Immature natural killer cell (primary cell): ENCODE results near the gene RPP25L. TPM values are rescaled to one million over a fixed set of nuclear protein-coding genes. Genes with fewer than 3 reads are reported as not detected.

Experiments used
- DNase-seq, 3 donors: peaks; one replicate each; pipeline ENCODE4 v3.0.0; 2022; ENCODE audit warnings: mixed read lengths in 1 of 3
- H3K27ac Mint-ChIP-seq, 6 donors: one replicate each; pipeline ENCODE4 v1.8.0; 2020; ENCODE audit warnings: mixed read lengths in 6 of 6, mild to moderate bottlenecking in 5 of 6, inconsistent platforms in 4 of 6, moderate library complexity in 3 of 6
- H3K27me3 Mint-ChIP-seq, 3 donors: one replicate each; pipeline ENCODE4 v1.8.0; 2020 to 2021; ENCODE audit warnings: low read depth in 3 of 3, mild to moderate bottlenecking in 3 of 3, mixed read lengths in 3 of 3, moderate library complexity in 3 of 3, inconsistent platforms in 1 of 3
- H3K36me3 Mint-ChIP-seq, 3 donors: one replicate each; pipeline ENCODE4 v1.8.0; 2020; ENCODE audit warnings: mixed read lengths in 3 of 3, inconsistent platforms in 2 of 3, mild to moderate bottlenecking in 2 of 3
- H3K4me1 Mint-ChIP-seq, 2 donors: one replicate each; pipeline ENCODE4 v1.8.0; 2020; ENCODE audit warnings: inconsistent platforms in 2 of 2, mild to moderate bottlenecking in 2 of 2, mixed read lengths in 2 of 2, moderate library complexity in 1 of 2
- H3K4me3 Mint-ChIP-seq, 5 donors: one replicate each; pipeline ENCODE4 v1.8.0; 2020; ENCODE audit warnings: mild to moderate bottlenecking in 5 of 5, mixed read lengths in 5 of 5, inconsistent platforms in 3 of 5, moderate library complexity in 3 of 5
- H3K9me3 Mint-ChIP-seq, 6 donors: one replicate each; pipeline ENCODE4 v1.8.0; 2020; ENCODE audit warnings: mild to moderate bottlenecking in 6 of 6, mixed read lengths in 6 of 6, inconsistent platforms in 4 of 6, moderate library complexity in 3 of 6
- polyA plus RNA-seq, 3 donors: library from polyadenylated mRNA; unstranded; fragments of 300-500 nt; fragmentation: Illumina TruSeq; gene quantifications; one replicate each; pipeline ENCODE4 v1.2.3, GENCODE V29; 2021

The RPP25L gene
- polyA plus RNA-seq, 3 donors from 2014 or later: 42.3 to 52.0 (median 43.4) TPM

DNA sequence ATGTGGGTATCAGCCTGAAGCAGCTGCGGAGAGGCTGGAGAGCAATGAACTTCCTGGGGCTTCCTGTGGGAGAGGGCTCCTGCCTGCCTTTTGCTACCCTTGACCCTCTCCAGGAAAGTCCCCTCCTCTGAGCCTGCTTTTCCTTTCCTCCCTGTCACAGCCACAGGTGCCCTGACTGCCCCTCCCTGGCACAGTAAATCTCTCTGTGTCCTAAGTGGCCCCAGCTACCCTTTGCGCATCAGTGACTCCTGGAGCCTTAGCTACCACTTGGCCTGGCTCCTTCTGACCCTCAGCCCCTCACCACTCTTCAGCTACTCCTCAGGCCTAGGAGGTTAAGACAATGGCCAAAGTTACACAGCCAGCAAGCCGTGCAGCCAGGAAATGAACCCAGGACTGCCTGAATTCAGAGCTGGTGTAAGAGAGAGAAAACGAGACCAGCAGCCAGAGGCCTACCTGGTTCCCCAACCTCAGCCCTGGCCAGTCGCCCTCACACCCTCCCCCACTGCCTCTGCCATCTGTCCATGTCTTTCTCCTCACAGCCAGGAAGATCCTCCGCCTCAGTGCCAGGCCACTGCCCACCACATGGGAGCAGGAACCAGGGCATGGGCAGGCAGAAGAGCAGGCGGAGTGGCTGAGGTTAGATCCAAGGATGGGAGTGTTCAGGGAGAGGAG is 41.0 kb downstream of the RPP25L start:
- H3K4me3 Mint-ChIP-seq: no peak overlapping the region
- H3K4me1 Mint-ChIP-seq: no peaks in the 10 kb centered on the region
- no peak for DNase-seq
- peaks cover 7 to 17% (median 13%) of the 10 kb centered on the region in 3 donors for H3K27me3 Mint-ChIP-seq
- no peaks in the 10 kb centered on the region for H3K36me3 Mint-ChIP-seq
- H3K27ac Mint-ChIP-seq: no peak overlapping the region
- no peaks in the 10 kb centered on the region for H3K9me3 Mint-ChIP-seq

DNA sequence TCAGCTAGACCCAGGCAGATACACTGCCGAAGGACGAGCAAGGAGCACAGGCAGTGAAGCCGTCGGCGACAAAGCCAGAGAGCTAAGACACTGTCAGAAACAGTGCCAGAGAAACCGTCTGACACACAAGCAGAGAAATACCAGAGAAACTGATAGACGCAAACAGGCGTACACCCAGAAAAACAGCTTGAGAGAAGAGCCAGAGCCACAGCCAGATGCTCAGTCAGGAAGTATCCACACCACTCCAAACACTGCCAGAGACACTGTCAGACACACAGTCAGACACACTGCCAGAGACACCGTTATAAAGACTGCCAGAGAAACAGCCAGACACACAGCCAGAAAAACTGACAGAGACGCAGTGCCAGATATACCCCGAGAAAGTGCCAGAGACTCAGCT is 41.5 kb downstream of the RPP25L start:
- H3K27ac Mint-ChIP-seq: no peak overlapping the region
- H3K4me1 Mint-ChIP-seq: no peaks in the 10 kb centered on the region
- H3K4me3 Mint-ChIP-seq: no peak overlapping the region
- H3K9me3 Mint-ChIP-seq: no peaks in the 10 kb centered on the region
- peaks cover 7 to 14% (median 10%) of the 10 kb centered on the region in 3 donors for H3K27me3 Mint-ChIP-seq
- no peak for DNase-seq
- H3K36me3 Mint-ChIP-seq: no peaks in the 10 kb centered on the region

DNA sequence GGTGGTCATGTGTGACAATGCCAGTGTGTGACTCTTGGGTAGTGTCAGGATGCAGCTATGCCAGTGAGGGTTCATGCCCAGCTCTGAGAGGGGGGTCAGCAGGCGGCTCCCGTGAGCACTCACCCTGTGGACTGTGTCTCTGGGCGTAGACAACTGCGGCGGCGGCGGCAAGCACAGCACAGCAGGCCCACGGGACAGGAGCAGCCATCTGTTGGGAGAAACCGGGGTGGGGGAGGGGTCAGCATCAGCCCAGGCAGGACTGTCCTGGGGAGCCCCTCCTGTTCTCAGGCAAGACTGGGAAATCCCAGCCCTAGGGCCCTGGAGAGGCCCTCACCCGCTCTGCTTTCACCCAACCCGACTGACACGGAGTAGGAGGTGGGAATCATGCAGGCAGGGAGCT is 43.1 kb downstream of the RPP25L start:
- Mint-ChIP-seq H3K4me1 (no peaks in the 10 kb centered on the region), H3K9me3 (no peaks in the 10 kb centered on the region), H3K36me3 (no peaks in the 10 kb centered on the region), H3K4me3 (no peak overlapping the region), H3K27me3 (peaks cover 8 to 20% (median 9%) of the 10 kb centered on the region in 3 donors), H3K27ac (no peak overlapping the region)
- no peak for DNase-seq

DNA sequence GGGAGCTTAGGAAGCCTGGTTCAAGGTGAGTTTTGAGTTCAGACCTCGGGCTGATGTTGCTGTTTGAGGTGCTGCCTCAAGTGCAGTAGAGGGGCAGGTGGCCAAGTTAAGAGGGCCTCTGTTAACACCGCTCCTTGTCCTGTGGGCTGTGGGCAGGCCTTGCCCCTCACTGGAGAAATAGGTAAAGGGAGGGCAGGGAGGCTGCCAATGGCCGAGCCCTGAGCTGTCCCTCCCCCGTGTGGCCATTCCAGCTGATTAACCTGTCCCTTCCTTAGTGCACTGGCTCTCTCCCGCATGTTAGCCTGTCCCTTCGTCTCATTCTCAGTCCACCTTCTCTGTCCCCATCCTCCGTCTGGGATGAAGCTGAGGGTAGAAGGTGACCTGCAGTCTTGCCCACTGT is 43.8 kb downstream of the RPP25L start:
- no peak for DNase-seq
- H3K36me3 Mint-ChIP-seq: no peaks in the 10 kb centered on the region
- no peaks in the 10 kb centered on the region for H3K4me1 Mint-ChIP-seq
- no peaks in the 10 kb centered on the region for H3K9me3 Mint-ChIP-seq
- peaks cover 7 to 24% (median 11%) of the 10 kb centered on the region in 3 donors for H3K27me3 Mint-ChIP-seq
- no peak overlapping the region for H3K4me3 Mint-ChIP-seq
- H3K27ac Mint-ChIP-seq: no peak overlapping the region

GRCh38 chr9:34566972-34567371 is 44.9 kb downstream of the RPP25L start:
- H3K27me3 Mint-ChIP-seq: peaks cover 7 to 26% (median 11%) of the 10 kb centered on the region in 3 donors
- no peaks in the 10 kb centered on the region for H3K4me1 Mint-ChIP-seq
- no peak overlapping the region for H3K27ac Mint-ChIP-seq
- H3K36me3 Mint-ChIP-seq: no peaks in the 10 kb centered on the region
- H3K9me3 Mint-ChIP-seq: no peaks in the 10 kb centered on the region
- no peak for DNase-seq
- H3K4me3 Mint-ChIP-seq: no peak overlapping the region

DNA sequence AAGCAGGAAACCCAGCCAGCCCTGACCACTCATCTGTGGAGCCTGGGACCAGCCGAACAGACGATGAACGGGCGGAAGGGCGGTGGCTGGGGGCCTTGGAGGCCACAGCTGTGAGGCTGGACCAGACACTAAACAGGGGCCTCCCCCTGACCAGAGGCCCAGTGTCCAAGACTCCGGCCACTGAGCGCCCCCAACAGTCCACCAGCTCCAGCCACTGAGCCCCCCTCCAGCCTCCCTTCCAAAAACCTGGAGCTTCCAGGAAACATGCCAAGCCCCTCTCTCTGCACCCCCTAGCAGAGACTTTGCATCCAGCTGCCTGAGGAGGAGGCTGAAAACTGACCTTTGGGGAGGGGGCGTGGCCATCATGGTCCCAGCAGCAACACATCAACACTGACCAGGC is 45.6 kb downstream of the RPP25L start:
- Mint-ChIP-seq H3K9me3 (peaks cover 0 to 2% (median 0%) of the 10 kb centered on the region in 6 donors), H3K36me3 (no peaks in the 10 kb centered on the region), H3K4me3 (no peak overlapping the region), H3K27me3 (peaks cover 7 to 26% (median 11%) of the 10 kb centered on the region in 3 donors), H3K4me1 (no peaks in the 10 kb centered on the region), H3K27ac (no peak overlapping the region)
- DNase-seq: no peak

GRCh38 chr9:34565856-34566255 is 46.0 kb downstream of the RPP25L start:
- no peaks in the 10 kb centered on the region for H3K4me1 Mint-ChIP-seq
- no peak overlapping the region for H3K4me3 Mint-ChIP-seq
- no peaks in the 10 kb centered on the region for H3K36me3 Mint-ChIP-seq
- no peak for DNase-seq
- peaks cover 0 to 2% (median 0%) of the 10 kb centered on the region in 6 donors for H3K9me3 Mint-ChIP-seq
- peaks cover 10 to 26% (median 13%) of the 10 kb centered on the region in 3 donors for H3K27me3 Mint-ChIP-seq
- no peak overlapping the region for H3K27ac Mint-ChIP-seq

- Mint-ChIP-seq H3K36me3 (peaks cover 0 to 4% (median 0%) of the 10 kb centered on the region in 3 donors), H3K9me3 (peaks cover 0 to 2% (median 0%) of the 10 kb centered on the region in 6 donors), H3K4me1 (no peaks in the 10 kb centered on the region), H3K27me3 (peaks cover 11 to 27% (median 12%) of the 10 kb centered on the region in 3 donors), H3K27ac (no peak overlapping the region), H3K4me3 (no peak overlapping the region)
- no peak for DNase-seq
Observed at GRCh38 chr9:34564617-34565016, 47.3 kb downstream of the RPP25L start.

- H3K4me3 Mint-ChIP-seq: no peak overlapping the region
- H3K4me1 Mint-ChIP-seq: no peaks in the 10 kb centered on the region
- peaks cover 0 to 4% (median 0%) of the 10 kb centered on the region in 3 donors for H3K36me3 Mint-ChIP-seq
- H3K27me3 Mint-ChIP-seq: peaks cover 10 to 25% (median 17%) of the 10 kb centered on the region in 3 donors
- no peak for DNase-seq
- peaks cover 0 to 2% (median 0%) of the 10 kb centered on the region in 6 donors for H3K9me3 Mint-ChIP-seq
- no peak overlapping the region for H3K27ac Mint-ChIP-seq
Observed at GRCh38 chr9:34563262-34563661, 48.6 kb downstream of the RPP25L start.

GRCh38 chr9:34562135-34562745 is 49.7 kb downstream of the RPP25L start:
- Mint-ChIP-seq H3K4me3 (no peak overlapping the region), H3K27me3 (peaks cover 10 to 24% (median 17%) of the 10 kb centered on the region in 3 donors), H3K36me3 (peaks cover 0 to 4% (median 0%) of the 10 kb centered on the region in 3 donors), H3K27ac (no peak overlapping the region), H3K9me3 (peaks cover 0 to 2% (median 0%) of the 10 kb centered on the region in 6 donors), H3K4me1 (no peaks in the 10 kb centered on the region)
- DNase-seq: no peak

GRCh38 chr9:34560599-34561214 is 51.2 kb downstream of the RPP25L start:
- Mint-ChIP-seq H3K27me3 (peaks cover 11 to 20% (median 13%) of the 10 kb centered on the region in 3 donors), H3K36me3 (peaks cover 0 to 4% (median 0%) of the 10 kb centered on the region in 3 donors), H3K4me3 (no peak overlapping the region), H3K9me3 (peaks cover 0 to 2% (median 0%) of the 10 kb centered on the region in 6 donors), H3K27ac (no peak overlapping the region), H3K4me1 (no peaks in the 10 kb centered on the region)
- DNase-seq: no peak
